ENCODE data around the gene PIP5K1C. TPM values are rescaled to one million over a fixed set of nuclear protein-coding genes. Genes with fewer than 3 reads are reported as not detected.

Gene PIP5K1C
- total and polyA plus RNA-seq, 9 of the 15 experiments (the other 6 are each of a cell fraction or from before 2014, with no cell fraction given), result 0.38 to 22.1 (median 4.1) TPM

- TF ChIP-seq CHD7 (IDR thresholded peaks at IDR 0.05; ENCODE audit: low read depth, low read length) (no peak), ZNF282 (CRISPR knock-in tag; IDR thresholded peaks at IDR 0.05) (no peak), GABPB1 (CRISPR knock-in tag; IDR thresholded peaks at IDR 0.05) (peak; percentile 10; the same call in 1 of the 2 replicates), ARNT (IDR thresholded peaks at IDR 0.05) (peak; percentile 66 to 84; a peak in 2 of 4 replicates), TAF1 (IDR thresholded peaks at IDR 0.05; ENCODE audit: control insufficient read depth, extremely low read depth, insufficient read depth, low read length, severe bottlenecking) (peak; percentile 16), CREB3 (tag; conservative IDR thresholded peaks at IDR 0.05; ENCODE audit: low read depth) (no peak), ZNF184 (CRISPR knock-in tag; IDR thresholded peaks at IDR 0.05) (no peak), TBP (optimal IDR thresholded peaks at IDR 0.05; ENCODE audit: low read depth, low read length) (peak; percentile 13), MTF1 (CRISPR knock-in tag; IDR thresholded peaks at IDR 0.05; ENCODE audit: borderline replicate concordance) (no peak), TARDBP (IDR thresholded peaks at IDR 0.05) (no peak), DNMT1 (IDR thresholded peaks at IDR 0.05) (no peak)
- TF ChIP-seq, protein P1, sequence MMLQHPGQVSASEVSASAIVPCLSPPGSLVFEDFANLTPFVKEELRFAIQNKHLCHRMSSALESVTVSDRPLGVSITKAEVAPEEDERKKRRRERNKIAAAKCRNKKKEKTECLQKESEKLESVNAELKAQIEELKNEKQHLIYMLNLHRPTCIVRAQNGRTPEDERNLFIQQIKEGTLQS (IDR thresholded peaks at IDR 0.05), result no peak
- TF ChIP-seq, protein P1 (CRISPR knock-in tag; conservative IDR thresholded peaks at IDR 0.05), result no peak
- TF ChIP-seq, protein P2, sequence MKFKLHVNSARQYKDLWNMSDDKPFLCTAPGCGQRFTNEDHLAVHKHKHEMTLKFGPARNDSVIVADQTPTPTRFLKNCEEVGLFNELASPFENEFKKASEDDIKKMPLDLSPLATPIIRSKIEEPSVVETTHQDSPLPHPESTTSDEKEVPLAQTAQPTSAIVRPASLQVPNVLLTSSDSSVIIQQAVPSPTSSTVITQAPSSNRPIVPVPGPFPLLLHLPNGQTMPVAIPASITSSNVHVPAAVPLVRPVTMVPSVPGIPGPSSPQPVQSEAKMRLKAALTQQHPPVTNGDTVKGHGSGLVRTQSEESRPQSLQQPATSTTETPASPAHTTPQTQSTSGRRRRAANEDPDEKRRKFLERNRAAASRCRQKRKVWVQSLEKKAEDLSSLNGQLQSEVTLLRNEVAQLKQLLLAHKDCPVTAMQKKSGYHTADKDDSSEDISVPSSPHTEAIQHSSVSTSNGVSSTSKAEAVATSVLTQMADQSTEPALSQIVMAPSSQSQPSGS (CRISPR knock-in tag; IDR thresholded peaks at IDR 0.05), result no peak
These were observed 92.1 kb downstream of the PIP5K1C start (continued) for GRCh38 chr19:3608079-3608641.
